GM12865 (cell line): ENCODE measurements around the gene SLC9A9.
"Not testable (repeated sequence)": the region's sequence is repeated elsewhere in the genome, so short reads cannot be mapped to it uniquely, and the experiment has no call there.

Experiments used
- DNase-seq: peaks from one replicate; pipeline ENCODE4 v3.0.0; 2010; ENCODE audit warnings: low read depth
- H3K4me3 ChIP-seq: 2 replicates; pipeline ENCODE4 v1.5.1; 2011; ENCODE audit warnings: mild to moderate bottlenecking, low read depth, low read length, control low read depth
- CTCF ChIP-seq: IDR thresholded peaks from 2 replicates; pipeline ENCODE4 v1.5.1; 2011; ENCODE audit warnings: low read length, control low read depth, low read depth, inconsistent platforms; ENCODE audit not compliant: insufficient read depth; ENCODE audit errors: missing control alignments

Gene SLC9A9

GRCh38 chr3:143812481-143812880 is 35.8 kb downstream of the SLC9A9 start:
- DNase-seq: no peak
- H3K4me3 ChIP-seq: no peak overlapping the region
- no peak for TF ChIP-seq CTCF

- no peak for DNase-seq
- no peak for TF ChIP-seq CTCF
- no peak overlapping the region for H3K4me3 ChIP-seq
Measured at GRCh38 chr3:143811602-143812001, 36.7 kb downstream of the SLC9A9 start.

GRCh38 chr3:143810953-143811265 is 37.4 kb downstream of the SLC9A9 start:
- no peak overlapping the region for H3K4me3 ChIP-seq
- peak; percentile 55 for DNase-seq
- no peak for TF ChIP-seq CTCF

- DNase-seq: no peak
- no peak for TF ChIP-seq CTCF
- H3K4me3 ChIP-seq: no peak overlapping the region
Measured at GRCh38 chr3:143810166-143810952, 37.9 kb downstream of the SLC9A9 start.

- no peak for DNase-seq
- no peak overlapping the region for H3K4me3 ChIP-seq
- no peak for TF ChIP-seq CTCF
Measured at GRCh38 chr3:143809121-143809621, 39.1 kb downstream of the SLC9A9 start.

GRCh38 chr3:143808030-143808429 is 40.2 kb downstream of the SLC9A9 start:
- H3K4me3 ChIP-seq: no peak overlapping the region
- TF ChIP-seq CTCF: no peak
- no peak for DNase-seq

GRCh38 chr3:143806038-143806437 is 42.2 kb downstream of the SLC9A9 start:
- DNase-seq: no peak
- TF ChIP-seq CTCF: no peak
- no peak overlapping the region for H3K4me3 ChIP-seq

GRCh38 chr3:143805476-143805875 is 42.8 kb downstream of the SLC9A9 start:
- H3K4me3 ChIP-seq, DNase-seq: not testable (repeated sequence)

GRCh38 chr3:143801046-143801445 is 47.2 kb downstream of the SLC9A9 start:
- DNase-seq, H3K4me3 ChIP-seq: not testable (repeated sequence)

GRCh38 chr3:143798151-143798550 is 50.1 kb downstream of the SLC9A9 start:
- not testable (repeated sequence) for DNase-seq, H3K4me3 ChIP-seq
